NT2/D1 (cell line): ENCODE measurements around the gene HTN1.

ENCODE experiments used
- SUZ12 ChIP-seq: IDR thresholded peaks from 2 replicates; pipeline ENCODE4 v1.6.1; 2011; ENCODE audit not compliant: insufficient read length, insufficient read depth; ENCODE audit errors: extremely low read depth
- YY1 ChIP-seq: IDR thresholded peaks from 2 replicates; pipeline ENCODE4 v1.6.1; 2011; ENCODE audit not compliant: insufficient read length, insufficient read depth
- ZNF274 ChIP-seq: IDR thresholded peaks from 2 replicates; pipeline ENCODE4 v1.6.1; 2011; ENCODE audit warnings: mild to moderate bottlenecking, low read depth, low read length

- TF ChIP-seq ZNF274 (no peak), YY1 (no peak), SUZ12 (no peak)
These were observed 8.5 kb upstream of the HTN1 start for GRCh38 chr4:70041652-70042286.
